ENCODE results near the gene GNG7. TPM values are rescaled to one million over a fixed set of nuclear protein-coding genes. Genes with fewer than 3 reads are reported as not detected.

GNG7 gene
- polyA plus RNA-seq, 6 donors from 2014 or later, result 49.1 to 72.0 (median 60.9) TPM

Other genes starting within 250 kb of the GNG7 start
- gene LMNB2, start 245.7 kb downstream of the GNG7 start, polyA plus RNA-seq (ENCODE audit: low read depth in 6 of 6), result 1 to 10 TPM; 3.2 to 5.4 (median 4.5) TPM
- 100 to 1,000 TPM in 3 of 6 donors, 10 to 100 TPM in 3; 40.2 to 177 (median 125) TPM for gene GADD45B, start 226.6 kb downstream of the GNG7 start, polyA plus RNA-seq (ENCODE audit: low read depth in 6 of 6)
- 1 to 10 TPM in 5 of 6 donors, under 1 TPM in 1; 0.92 to 2.7 (median 1.5) TPM for gene DIRAS1, start 18.7 kb upstream of the GNG7 start, polyA plus RNA-seq (ENCODE audit: low read depth in 6 of 6)
- 10 to 100 TPM; 56.2 to 88.7 (median 60.5) TPM for gene SLC39A3, start 37.3 kb upstream of the GNG7 start, polyA plus RNA-seq (ENCODE audit: low read depth in 6 of 6)
- gene SGTA, start 80.6 kb upstream of the GNG7 start, polyA plus RNA-seq (ENCODE audit: low read depth in 6 of 6), result 10 to 100 TPM; 18.6 to 38.7 (median 26.3) TPM
- gene THOP1, start 82.8 kb upstream of the GNG7 start, polyA plus RNA-seq (ENCODE audit: low read depth in 6 of 6), result 10 to 100 TPM; 22.4 to 42.2 (median 38.5) TPM
- 1 to 10 TPM in 5 of 6 donors, under 1 TPM in 1; 0.70 to 6.3 (median 3.0) TPM for gene ZNF554, start 117.2 kb upstream of the GNG7 start, polyA plus RNA-seq (ENCODE audit: low read depth in 6 of 6)
- 1 to 10 TPM; 1.8 to 6.7 (median 4.5) TPM for gene ZNF555, start 138.8 kb upstream of the GNG7 start, polyA plus RNA-seq (ENCODE audit: low read depth in 6 of 6)
- gene ZNF556, start 164.6 kb upstream of the GNG7 start, polyA plus RNA-seq (ENCODE audit: low read depth in 6 of 6), result not detected
- gene ZNF57, start 198.2 kb upstream of the GNG7 start, polyA plus RNA-seq (ENCODE audit: low read depth in 6 of 6), result 1 to 10 TPM; 2.9 to 5.5 (median 3.6) TPM
- gene ZNF77, start 242.3 kb upstream of the GNG7 start, polyA plus RNA-seq (ENCODE audit: low read depth in 6 of 6), result 1 to 10 TPM in 3 of 6 donors, under 1 TPM in 2, not detected in 1; 0.45 to 3.7 (median 1.1) TPM